GM19455 (cell line): ENCODE measurements around the gene GOLGA6B.
"Not testable (repeated sequence)": the region's sequence is repeated elsewhere in the genome, so short reads cannot be mapped to it uniquely, and the experiment has no call there.

Experiments
- ATAC-seq: cut with Tn5 transposase; IDR thresholded peaks from one replicate; pipeline ENCODE4 v1.9.1; 2021; ENCODE audit not compliant: unreplicated experiment

The GOLGA6B gene

GRCh38 chr15:72654397-72654796 is at the start of gene GOLGA6B:
GOLGA6B (plus strand) TSS chr15:72654697; CDS start chr15:72654738, 41 bp downstream.
- ATAC-seq: not testable (repeated sequence)

GRCh38 chr15:72604794-72605193 is 49.7 kb upstream of the GOLGA6B start:
- no peak for ATAC-seq

- ATAC-seq: not testable (repeated sequence)
These were observed 46.4 kb upstream of the GOLGA6B start for GRCh38 chr15:72608084-72608483.

- ATAC-seq: no peak
These were observed 44.6 kb upstream of the GOLGA6B start for GRCh38 chr15:72609862-72610261.

- not testable (repeated sequence) for ATAC-seq
These were observed 42.2 kb upstream of the GOLGA6B start for GRCh38 chr15:72612324-72612723.

GRCh38 chr15:72614810-72615532 is 39.5 kb upstream of the GOLGA6B start:
- ATAC-seq: no peak

GRCh38 chr15:72615533-72616233 is 38.8 kb upstream of the GOLGA6B start:
- not testable (repeated sequence) for ATAC-seq

GRCh38 chr15:72616491-72617210 is 37.8 kb upstream of the GOLGA6B start:
- ATAC-seq: no peak

GRCh38 chr15:72623854-72624253 is 30.6 kb upstream of the GOLGA6B start:
- ATAC-seq: not testable (repeated sequence)

- ATAC-seq: not testable (repeated sequence)
These were observed 28.3 kb upstream of the GOLGA6B start for GRCh38 chr15:72626153-72626552.

- not testable (repeated sequence) for ATAC-seq
These were observed 26.0 kb upstream of the GOLGA6B start for GRCh38 chr15:72628249-72629067.

GRCh38 chr15:72629068-72629570 is 25.4 kb upstream of the GOLGA6B start:
- ATAC-seq: not testable (repeated sequence)

- not testable (repeated sequence) for ATAC-seq
These were observed 17.8 kb upstream of the GOLGA6B start for GRCh38 chr15:72636519-72637282.

- ATAC-seq: not testable (repeated sequence)
These were observed 14.6 kb upstream of the GOLGA6B start for GRCh38 chr15:72639759-72640483.

- not testable (repeated sequence) for ATAC-seq
These were observed 12.2 kb upstream of the GOLGA6B start for GRCh38 chr15:72642271-72642670.

- not testable (repeated sequence) for ATAC-seq
These were observed 5.8 kb upstream of the GOLGA6B start for GRCh38 chr15:72648631-72649253.

- not testable (repeated sequence) for ATAC-seq
These were observed 1.5 kb downstream of the GOLGA6B start for GRCh38 chr15:72656014-72656413.

- ATAC-seq: not testable (repeated sequence)
These were observed 6.6 kb downstream of the GOLGA6B start for GRCh38 chr15:72661081-72661480.

GRCh38 chr15:72663931-72664330 is 9.4 kb downstream of the GOLGA6B start:
- ATAC-seq: not testable (repeated sequence)
